ENCODE data around the gene FAP.

The FAP gene

GRCh38 chr2:162185541-162186232 lies 57.6 kb downstream of the FAP start:
- Histone ChIP-seq H3K36me3 (ENCODE audit: control insufficient read depth in 2 of 2, insufficient read depth in 1 of 2, low read length in 2 of 2) (no peaks in the 10 kb centered on the region), H3K9me3 (ENCODE audit: control insufficient read depth, insufficient read depth, low read depth, low read length) (no peaks in the 10 kb centered on the region), H3K4me3 (ENCODE audit: low read depth, low read length) (no peak overlapping the region), H3K4me1 (ENCODE audit: control insufficient read depth, insufficient read depth, low read length) (no peaks in the 10 kb centered on the region), H3K27ac (ENCODE audit: extremely low read depth, low read depth, low read length) (no peak overlapping the region)
- POLR2A ChIA-PET: no interaction called here
- CTCF ChIA-PET: interaction anchor here (1.1 kb wide), 1 partner anchor 35 kb away, joined by 3 read pairs; no protein-coding TSS in a partner anchor
- TF ChIP-seq ZNF10 (tag by site-specific recombination; IDR thresholded peaks at IDR 0.05) (no peak), ZBTB49 (tag by site-specific recombination; IDR thresholded peaks at IDR 0.05; ENCODE audit: low read depth) (no peak), ZNF140 (tag by site-specific recombination; IDR thresholded peaks at IDR 0.05) (no peak), ZNF48 (tag by site-specific recombination; IDR thresholded peaks at IDR 0.05) (no peak), ZSCAN23 (tag by site-specific recombination; IDR thresholded peaks at IDR 0.05) (no peak), ZNF324 (tag by site-specific recombination; IDR thresholded peaks at IDR 0.05) (no peak), ZBTB7A (tag by site-specific recombination; IDR thresholded peaks at IDR 0.05; ENCODE audit: low read depth) (no peak), REPIN1 (tag by site-specific recombination; IDR thresholded peaks at IDR 0.05; ENCODE audit: low read depth) (no peak), ZNF223 (tag by site-specific recombination; IDR thresholded peaks at IDR 0.05) (no peak), KLF8 (tag by site-specific recombination; IDR thresholded peaks at IDR 0.05) (no peak), ZNF654 (tag by site-specific recombination; IDR thresholded peaks at IDR 0.05; ENCODE audit: low read depth) (no peak), ZNF558 (tag by site-specific recombination; IDR thresholded peaks at IDR 0.05) (no peak), ZNF239 (tag by site-specific recombination; IDR thresholded peaks at IDR 0.05) (no peak), ZNF600 (tag by site-specific recombination; IDR thresholded peaks at IDR 0.05) (no peak), ZNF830 (tag by site-specific recombination; IDR thresholded peaks at IDR 0.05; ENCODE audit: low read depth) (no peak), ZNF433 (tag by site-specific recombination; IDR thresholded peaks at IDR 0.05; ENCODE audit: low read depth) (no peak), ZNF776 (tag by site-specific recombination; IDR thresholded peaks at IDR 0.05; ENCODE audit: borderline replicate concordance) (no peak), ZNF521 (tag by site-specific recombination; IDR thresholded peaks at IDR 0.05) (no peak)
- TF ChIP-seq, protein P1, sequence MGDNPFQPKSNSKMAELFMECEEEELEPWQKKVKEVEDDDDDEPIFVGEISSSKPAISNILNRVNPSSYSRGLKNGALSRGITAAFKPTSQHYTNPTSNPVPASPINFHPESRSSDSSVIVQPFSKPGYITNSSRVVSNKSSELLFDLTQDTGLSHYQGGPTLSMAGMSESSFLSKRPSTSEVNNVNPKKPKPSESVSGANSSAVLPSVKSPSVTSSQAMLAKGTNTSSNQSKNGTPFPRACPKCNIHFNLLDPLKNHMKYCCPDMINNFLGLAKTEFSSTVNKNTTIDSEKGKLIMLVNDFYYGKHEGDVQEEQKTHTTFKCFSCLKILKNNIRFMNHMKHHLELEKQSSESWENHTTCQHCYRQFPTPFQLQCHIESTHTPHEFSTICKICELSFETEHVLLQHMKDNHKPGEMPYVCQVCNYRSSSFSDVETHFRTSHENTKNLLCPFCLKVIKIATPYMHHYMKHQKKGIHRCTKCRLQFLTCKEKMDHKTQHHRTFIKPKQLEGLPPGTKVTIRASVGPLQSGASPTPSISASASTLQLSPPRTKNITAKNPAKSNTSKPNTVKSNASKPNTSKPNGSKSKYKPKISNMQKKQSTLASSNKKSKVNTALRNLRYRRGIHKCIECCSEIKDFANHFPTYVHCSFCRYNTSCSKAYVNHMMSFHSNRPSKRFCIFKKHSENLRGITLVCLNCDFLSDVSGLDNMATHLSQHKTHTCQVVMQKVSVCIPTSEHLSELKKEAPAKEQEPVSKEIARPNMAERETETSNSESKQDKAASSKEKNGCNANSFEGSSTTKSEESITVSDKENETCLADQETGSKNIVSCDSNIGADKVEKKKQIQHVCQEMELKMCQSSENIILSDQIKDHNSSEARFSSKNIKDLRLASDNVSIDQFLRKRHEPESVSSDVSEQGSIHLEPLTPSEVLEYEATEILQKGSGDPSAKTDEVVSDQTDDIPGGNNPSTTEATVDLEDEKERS (tag by site-specific recombination; IDR thresholded peaks at IDR 0.05): no peak
- TF ChIP-seq, protein P2, sequence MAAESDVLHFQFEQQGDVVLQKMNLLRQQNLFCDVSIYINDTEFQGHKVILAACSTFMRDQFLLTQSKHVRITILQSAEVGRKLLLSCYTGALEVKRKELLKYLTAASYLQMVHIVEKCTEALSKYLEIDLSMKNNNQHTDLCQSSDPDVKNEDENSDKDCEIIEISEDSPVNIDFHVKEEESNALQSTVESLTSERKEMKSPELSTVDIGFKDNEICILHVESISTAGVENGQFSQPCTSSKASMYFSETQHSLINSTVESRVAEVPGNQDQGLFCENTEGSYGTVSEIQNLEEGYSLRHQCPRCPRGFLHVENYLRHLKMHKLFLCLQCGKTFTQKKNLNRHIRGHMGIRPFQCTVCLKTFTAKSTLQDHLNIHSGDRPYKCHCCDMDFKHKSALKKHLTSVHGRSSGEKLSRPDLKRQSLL (tag by site-specific recombination; IDR thresholded peaks at IDR 0.05): no peak

All from HEK293 (cell line).